ENCODE results near the gene LRRC18. TPM values are rescaled to one million over a fixed set of nuclear protein-coding genes. Genes with fewer than 3 reads are reported as not detected.

The LRRC18 gene
- polyA plus RNA-seq, 1 of the 3 experiments (the other 2 are of a cell fraction) = not detected

DNA sequence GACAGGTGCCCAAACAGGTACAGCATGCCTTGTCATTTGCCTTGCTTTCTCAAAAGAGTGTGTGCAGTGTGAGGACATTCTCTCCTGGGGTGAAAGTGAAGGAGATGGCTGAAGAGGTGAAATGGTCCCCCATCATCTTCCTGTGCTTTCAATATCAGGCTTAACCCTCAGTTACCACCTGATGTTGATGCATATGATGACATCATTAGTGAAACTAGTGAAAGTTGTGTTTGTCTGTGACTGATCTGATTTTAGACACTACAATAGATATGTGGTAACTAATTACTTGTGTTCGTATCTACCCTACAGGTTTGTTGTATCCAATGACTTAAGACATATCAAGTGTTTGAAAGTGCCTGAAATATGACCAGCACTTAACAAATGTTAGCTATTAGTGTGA, 24.4 kb upstream of the LRRC18 start:
- no peaks in the 10 kb centered on the region for H3K79me2 ChIP-seq (ENCODE audit: insufficient read depth)
- no peak overlapping the region for H3K27ac ChIP-seq (ENCODE audit: low read depth in 2 of 2, low read length in 1 of 2)
- no peak overlapping the region for H3K4me2 ChIP-seq
- no peak overlapping the region for H3K9ac ChIP-seq
- no peak for DNase-seq
- CTCF ChIA-PET = interaction anchor here (1.3 kb wide), 1 partner anchor 9 kb away, joined by 4 read pairs; no protein-coding TSS in a partner anchor
- H2AFZ ChIP-seq (ENCODE audit: low read depth) = no peak overlapping the region
- no peaks in the 10 kb centered on the region for H3K9me3 ChIP-seq
- H3F3A ChIP-seq (replicated peaks; ENCODE audit: insufficient read depth) = no peaks in the 10 kb centered on the region
- H3K27me3 ChIP-seq (ENCODE audit: insufficient read depth) = no peaks in the 10 kb centered on the region
- no peaks in the 10 kb centered on the region for H3K9me2 ChIP-seq
- H3K4me3 ChIP-seq (ENCODE audit: low read depth in 2 of 2, low read length in 1 of 2) = no peak overlapping the region
- H3K4me1 ChIP-seq (ENCODE audit: control insufficient read depth in 1 of 2, insufficient read depth in 2 of 2, low read depth in 1 of 2, low read length in 1 of 2) = peaks cover 0 to 6% of the 10 kb centered on the region in 2 experiments; a peak in 1 of 4 replicates
- WGBS (ENCODE audit: low lambda C conversion rate) = 17% methylated on average over 1 of the region's 1 CpG
- H3K36me3 ChIP-seq (replicated peaks in 1 of 2; ENCODE audit: control insufficient read depth in 1 of 2, insufficient read depth in 2 of 2, low read length in 1 of 2) = no peaks in the 10 kb centered on the region
- POLR2A ChIA-PET = no interaction called here
- TF ChIP-seq USF1 (IDR thresholded peaks at IDR 0.05; ENCODE audit: borderline replicate concordance, low read depth) (no peak), SIN3A (IDR thresholded peaks at IDR 0.05; ENCODE audit: borderline replicate concordance, low read depth, low read length) (no peak), FOXM1 (IDR thresholded peaks at IDR 0.05; ENCODE audit: low read depth) (no peak), IRF3 (IDR thresholded peaks at IDR 0.05; ENCODE audit: low read depth, low read length) (no peak), EZH2phosphoT487 (IDR thresholded peaks at IDR 0.05; ENCODE audit: borderline replicate concordance, low read depth) (no peak), NRF1 (IDR thresholded peaks at IDR 0.05; ENCODE audit: low read depth, low read length) (no peak), RCOR1 (IDR thresholded peaks at IDR 0.05; ENCODE audit: low read length) (no peak), EP300 (IDR thresholded peaks at IDR 0.05; ENCODE audit: borderline replicate concordance in 1 of 2, low read depth in 1 of 2, low read length in 1 of 2) (no peak), GABPA (IDR thresholded peaks at IDR 0.05; ENCODE audit: low read depth) (no peak), CHD2 (IDR thresholded peaks at IDR 0.05; ENCODE audit: low read length, partially characterized antibody) (no peak), MEF2A (IDR thresholded peaks at IDR 0.05; ENCODE audit: borderline replicate concordance, low read depth) (no peak)
- TF ChIP-seq, protein P1, sequence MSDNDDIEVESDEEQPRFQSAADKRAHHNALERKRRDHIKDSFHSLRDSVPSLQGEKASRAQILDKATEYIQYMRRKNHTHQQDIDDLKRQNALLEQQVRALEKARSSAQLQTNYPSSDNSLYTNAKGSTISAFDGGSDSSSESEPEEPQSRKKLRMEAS (IDR thresholded peaks at IDR 0.05; ENCODE audit: low read depth) = no peak
- no peaks in the 10 kb centered on the region for H4K20me1 ChIP-seq (ENCODE audit: insufficient read depth)

- CTCF ChIA-PET = interaction anchor here (0.9 to 1.7 kb wide), 2 partner anchors 13 to 18 kb away, joined by 3 read pairs; no protein-coding TSS in a partner anchor
- no peaks in the 10 kb centered on the region for H3K27me3 ChIP-seq (ENCODE audit: insufficient read depth)
- H3F3A ChIP-seq (replicated peaks; ENCODE audit: insufficient read depth) = no peaks in the 10 kb centered on the region
- H2AFZ ChIP-seq (ENCODE audit: low read depth) = no peak overlapping the region
- POLR2A ChIA-PET = no interaction called here
- no peak overlapping the region for H3K9ac ChIP-seq
- H3K9me2 ChIP-seq = no peaks in the 10 kb centered on the region
- H3K4me2 ChIP-seq = no peak overlapping the region
- no peak for DNase-seq
- WGBS (ENCODE audit: low lambda C conversion rate) = 11% methylated on average over 1 of the region's 1 CpG
- H3K9me3 ChIP-seq = no peaks in the 10 kb centered on the region
- no peaks in the 10 kb centered on the region for H3K36me3 ChIP-seq (replicated peaks in 1 of 2; ENCODE audit: control insufficient read depth in 1 of 2, insufficient read depth in 2 of 2, low read length in 1 of 2)
- no peak overlapping the region for H3K4me3 ChIP-seq (ENCODE audit: low read depth in 2 of 2, low read length in 1 of 2)
- H4K20me1 ChIP-seq (ENCODE audit: insufficient read depth) = no peaks in the 10 kb centered on the region
- no peaks in the 10 kb centered on the region for H3K4me1 ChIP-seq (ENCODE audit: control insufficient read depth in 1 of 2, insufficient read depth in 2 of 2, low read depth in 1 of 2, low read length in 1 of 2)
- no peaks in the 10 kb centered on the region for H3K79me2 ChIP-seq (ENCODE audit: insufficient read depth)
- no peak overlapping the region for H3K27ac ChIP-seq (ENCODE audit: low read depth in 2 of 2, low read length in 1 of 2)
- TF ChIP-seq ELF1 (IDR thresholded peaks at IDR 0.05) = no peak
- no peak for TF ChIP-seq YY1 (IDR thresholded peaks at IDR 0.05; ENCODE audit: low read depth)
- TF ChIP-seq, protein P2, sequence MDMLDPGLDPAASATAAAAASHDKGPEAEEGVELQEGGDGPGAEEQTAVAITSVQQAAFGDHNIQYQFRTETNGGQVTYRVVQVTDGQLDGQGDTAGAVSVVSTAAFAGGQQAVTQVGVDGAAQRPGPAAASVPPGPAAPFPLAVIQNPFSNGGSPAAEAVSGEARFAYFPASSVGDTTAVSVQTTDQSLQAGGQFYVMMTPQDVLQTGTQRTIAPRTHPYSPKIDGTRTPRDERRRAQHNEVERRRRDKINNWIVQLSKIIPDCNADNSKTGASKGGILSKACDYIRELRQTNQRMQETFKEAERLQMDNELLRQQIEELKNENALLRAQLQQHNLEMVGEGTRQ (IDR thresholded peaks at IDR 0.05; ENCODE audit: borderline replicate concordance, low read depth, low read length) = no peak
- TF ChIP-seq, protein P3, sequence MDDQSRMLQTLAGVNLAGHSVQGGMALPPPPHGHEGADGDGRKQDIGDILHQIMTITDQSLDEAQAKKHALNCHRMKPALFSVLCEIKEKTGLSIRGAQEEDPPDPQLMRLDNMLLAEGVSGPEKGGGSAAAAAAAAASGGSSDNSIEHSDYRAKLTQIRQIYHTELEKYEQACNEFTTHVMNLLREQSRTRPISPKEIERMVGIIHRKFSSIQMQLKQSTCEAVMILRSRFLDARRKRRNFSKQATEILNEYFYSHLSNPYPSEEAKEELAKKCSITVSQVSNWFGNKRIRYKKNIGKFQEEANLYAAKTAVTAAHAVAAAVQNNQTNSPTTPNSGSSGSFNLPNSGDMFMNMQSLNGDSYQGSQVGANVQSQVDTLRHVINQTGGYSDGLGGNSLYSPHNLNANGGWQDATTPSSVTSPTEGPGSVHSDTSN (IDR thresholded peaks at IDR 0.05) = no peak
- TF ChIP-seq EZH2phosphoT487 (IDR thresholded peaks at IDR 0.05; ENCODE audit: borderline replicate concordance, low read depth) = no peak
- no peak for TF ChIP-seq EP300 (IDR thresholded peaks at IDR 0.05; ENCODE audit: borderline replicate concordance in 1 of 2, low read depth in 1 of 2, low read length in 1 of 2)
- no peak for TF ChIP-seq FOXM1 (IDR thresholded peaks at IDR 0.05; ENCODE audit: low read depth)
- TF ChIP-seq RCOR1 (IDR thresholded peaks at IDR 0.05; ENCODE audit: low read length) = no peak
- no peak for TF ChIP-seq ZBTB33 (IDR thresholded peaks at IDR 0.05; ENCODE audit: borderline replicate concordance, low read depth)
- TF ChIP-seq RXRA (IDR thresholded peaks at IDR 0.05; ENCODE audit: borderline replicate concordance, low read depth) = no peak
- TF ChIP-seq MEF2A (IDR thresholded peaks at IDR 0.05; ENCODE audit: borderline replicate concordance, low read depth) = no peak
- no peak for TF ChIP-seq USF1 (IDR thresholded peaks at IDR 0.05; ENCODE audit: borderline replicate concordance, low read depth)
- TF ChIP-seq TEAD4 (IDR thresholded peaks at IDR 0.05; ENCODE audit: borderline replicate concordance, insufficient read depth) = no peak
Observed at GRCh38 chr10:48958598-48959190, 19.1 kb upstream of the LRRC18 start.

All from SK-N-SH (cell line).